Measurements from ENCODE around the gene ARL5A.

- TF ChIP-seq CTCF (conservative IDR thresholded peaks at IDR 0.05; ENCODE audit: low read depth, low read length) (no peak), EZH2 (IDR thresholded peaks at IDR 0.05; ENCODE audit: borderline replicate concordance, low read depth, low read length, poor library complexity, severe bottlenecking) (no peak)
These were observed 22.9 kb downstream of the ARL5A start for GRCh38 chr2:151805343-151805742.
